Measurements from ENCODE around the gene C15orf39. TPM values are rescaled to one million over a fixed set of nuclear protein-coding genes. Genes with fewer than 3 reads are reported as not detected.

C15orf39 gene
- total and polyA plus RNA-seq, 9 of the 15 experiments (the other 6 are each of a cell fraction or from before 2014, with no cell fraction given): 0.31 to 29.8 (median 4.4) TPM

DNA sequence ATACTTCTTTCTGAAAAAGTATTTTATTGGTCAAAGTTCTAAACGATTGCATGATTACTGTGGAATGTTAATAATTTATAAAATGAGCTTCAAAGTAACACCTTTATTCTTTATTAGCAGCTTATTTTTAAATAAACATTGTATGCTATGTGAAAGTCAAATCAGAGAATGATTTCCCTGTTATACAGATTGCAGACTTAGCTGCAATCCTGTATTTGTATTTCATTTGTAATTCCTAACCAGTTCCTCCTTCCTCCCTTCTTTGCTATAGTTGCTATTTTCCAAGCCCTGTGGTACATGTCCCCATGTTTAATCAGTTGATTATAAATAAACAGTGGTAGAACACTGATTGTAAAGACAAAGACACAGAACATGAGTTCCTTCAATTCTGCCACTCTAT is 42.4 kb upstream of the C15orf39 start:
- CTCF ChIA-PET (ENCODE audit: low intra/inter-chr PET ratio): no interaction called here
- H3K4me1 ChIP-seq (replicated peaks in 1 of 2; ENCODE audit: control insufficient read depth in 2 of 2, insufficient read depth in 2 of 2, low read length in 2 of 2): peaks cover 26 to 27% of the 10 kb centered on the region in 2 experiments

More for the DNA sequence above, 42.4 kb upstream of the C15orf39 start:
- in situ Hi-C loops (cut with MboI) (no loop called here), intact Hi-C loops (cut with micrococcal nuclease) (no loop called here)
- no peak for ATAC-seq
- no peaks in the 10 kb centered on the region for H3K9me3 ChIP-seq (replicated peaks; ENCODE audit: control insufficient read depth, insufficient read depth, low read depth, low read length)
- H3K27me3 ChIP-seq (ENCODE audit: control insufficient read depth in 2 of 2, insufficient read depth in 2 of 2, low read length in 2 of 2): no peaks in the 10 kb centered on the region
- no TSS peak for BruUV-seq (replicated peaks)
- TF ChIP-seq SAFB2 (IDR thresholded peaks at IDR 0.05; ENCODE audit: borderline replicate concordance, low read depth, low read length, severe bottlenecking) (no peak), ZNF124 (CRISPR knock-in tag; IDR thresholded peaks at IDR 0.05) (no peak), CBX2 (IDR thresholded peaks at IDR 0.05; ENCODE audit: insufficient read depth, low read length, poor library complexity, severe bottlenecking) (no peak), NFRKB (IDR thresholded peaks at IDR 0.05; ENCODE audit: low read depth) (no peak), PHF8 (IDR thresholded peaks at IDR 0.05; ENCODE audit: borderline replicate concordance, low read length) (no peak), CAMTA2 (CRISPR knock-in tag; conservative IDR thresholded peaks at IDR 0.05) (no peak), ARNT (IDR thresholded peaks at IDR 0.05) (no peak), TGIF2 (CRISPR knock-in tag; IDR thresholded peaks at IDR 0.05) (no peak), NEUROD1 (IDR thresholded peaks at IDR 0.05; ENCODE audit: borderline replicate concordance, low read depth, low read length, partially characterized antibody) (no peak), XRCC5 (IDR thresholded peaks at IDR 0.05; ENCODE audit: low read depth, low read length) (no peak), PHTF2 (CRISPR knock-in tag; IDR thresholded peaks at IDR 0.05) (no peak)
- TF ChIP-seq, protein P1, sequence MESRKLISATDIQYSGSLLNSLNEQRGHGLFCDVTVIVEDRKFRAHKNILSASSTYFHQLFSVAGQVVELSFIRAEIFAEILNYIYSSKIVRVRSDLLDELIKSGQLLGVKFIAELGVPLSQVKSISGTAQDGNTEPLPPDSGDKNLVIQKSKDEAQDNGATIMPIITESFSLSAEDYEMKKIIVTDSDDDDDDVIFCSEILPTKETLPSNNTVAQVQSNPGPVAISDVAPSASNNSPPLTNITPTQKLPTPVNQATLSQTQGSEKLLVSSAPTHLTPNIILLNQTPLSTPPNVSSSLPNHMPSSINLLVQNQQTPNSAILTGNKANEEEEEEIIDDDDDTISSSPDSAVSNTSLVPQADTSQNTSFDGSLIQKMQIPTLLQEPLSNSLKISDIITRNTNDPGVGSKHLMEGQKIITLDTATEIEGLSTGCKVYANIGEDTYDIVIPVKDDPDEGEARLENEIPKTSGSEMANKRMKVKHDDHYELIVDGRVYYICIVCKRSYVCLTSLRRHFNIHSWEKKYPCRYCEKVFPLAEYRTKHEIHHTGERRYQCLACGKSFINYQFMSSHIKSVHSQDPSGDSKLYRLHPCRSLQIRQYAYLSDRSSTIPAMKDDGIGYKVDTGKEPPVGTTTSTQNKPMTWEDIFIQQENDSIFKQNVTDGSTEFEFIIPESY (CRISPR knock-in tag; IDR thresholded peaks at IDR 0.05): no peak
- TF ChIP-seq, protein P2, sequence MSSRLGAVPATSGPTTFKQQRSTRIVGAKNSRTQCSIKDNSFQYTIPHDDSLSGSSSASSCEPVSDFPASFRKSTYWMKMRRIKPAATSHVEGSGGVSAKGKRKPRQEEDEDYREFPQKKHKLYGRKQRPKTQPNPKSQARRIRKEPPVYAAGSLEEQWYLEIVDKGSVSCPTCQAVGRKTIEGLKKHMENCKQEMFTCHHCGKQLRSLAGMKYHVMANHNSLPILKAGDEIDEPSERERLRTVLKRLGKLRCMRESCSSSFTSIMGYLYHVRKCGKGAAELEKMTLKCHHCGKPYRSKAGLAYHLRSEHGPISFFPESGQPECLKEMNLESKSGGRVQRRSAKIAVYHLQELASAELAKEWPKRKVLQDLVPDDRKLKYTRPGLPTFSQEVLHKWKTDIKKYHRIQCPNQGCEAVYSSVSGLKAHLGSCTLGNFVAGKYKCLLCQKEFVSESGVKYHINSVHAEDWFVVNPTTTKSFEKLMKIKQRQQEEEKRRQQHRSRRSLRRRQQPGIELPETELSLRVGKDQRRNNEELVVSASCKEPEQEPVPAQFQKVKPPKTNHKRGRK (tag; IDR thresholded peaks at IDR 0.05): no peak
- TF ChIP-seq, protein P3, sequence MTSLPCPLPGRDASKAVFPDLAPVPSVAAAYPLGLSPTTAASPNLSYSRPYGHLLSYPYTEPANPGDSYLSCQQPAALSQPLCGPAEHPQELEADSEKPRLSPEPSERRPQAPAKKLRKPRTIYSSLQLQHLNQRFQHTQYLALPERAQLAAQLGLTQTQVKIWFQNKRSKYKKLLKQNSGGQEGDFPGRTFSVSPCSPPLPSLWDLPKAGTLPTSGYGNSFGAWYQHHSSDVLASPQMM (CRISPR knock-in tag; IDR thresholded peaks at IDR 0.05): no peak
- DNase-seq (ENCODE audit: extremely low read depth in 1 of 4, low spot score in 3 of 4): no peak
- no peaks in the 10 kb centered on the region for H3K79me2 ChIP-seq (ENCODE audit: control insufficient read depth, insufficient read depth, low read length)
- no peak overlapping the region for H3K27ac ChIP-seq (ENCODE audit: extremely low read depth, low read depth, low read length)
- 16% methylated on average over 1 of the region's 1 CpG for WGBS (ENCODE audit: insufficient coverage, low coverage, missing lambda C conversion rate)
- H3K9ac ChIP-seq (ENCODE audit: insufficient read depth in 1 of 2, low read depth in 2 of 2, low read length in 2 of 2): no peak overlapping the region
- POLR2A ChIA-PET: interaction anchor here (1.3 kb wide), 1 partner anchor 67 kb away, joined by 3 read pairs; no protein-coding TSS in a partner anchor
- H4K20me1 ChIP-seq (replicated peaks; ENCODE audit: control insufficient read depth, insufficient read depth, low read length): no peaks in the 10 kb centered on the region
- no peak overlapping the region for H3K4me3 ChIP-seq
- H3K36me3 ChIP-seq (ENCODE audit: control insufficient read depth, insufficient read depth, low read length): no peaks in the 10 kb centered on the region
- no peak overlapping the region for H2AFZ ChIP-seq (ENCODE audit: low read depth, low read length)
- H3K9me1 ChIP-seq (ENCODE audit: control insufficient read depth, insufficient read depth, low read length): peaks cover 3% of the 10 kb centered on the region
- no peak overlapping the region for H3K4me2 ChIP-seq (ENCODE audit: insufficient read depth, low read length)
- no peak for FAIRE-seq
